Neural cell (in vitro differentiated cells): ENCODE data around the gene RC3H1. TPM values are rescaled to one million over a fixed set of nuclear protein-coding genes. Genes with fewer than 3 reads are reported as not detected.

Experiments used
- H2AFZ ChIP-seq: fragments of 200-600, 300-800 bp; sonication (generic), shearing (Covaris generic); 2 replicates; pipeline ENCODE4 v1.6.0; 2014; ENCODE audit warnings: low read depth, mild to moderate bottlenecking, antibody characterized with exemption, low read length, moderate library complexity
- H3F3A ChIP-seq: fragments of 200-600 bp; shearing (Covaris generic); 2 replicates; pipeline ENCODE4 v1.6.1; 2016; ENCODE audit warnings: mild to moderate bottlenecking, moderate library complexity, mixed read lengths, antibody characterized with exemption, low read length; ENCODE audit not compliant: insufficient read depth, poor library complexity, severe bottlenecking
- H3K27ac ChIP-seq: fragments of 200-600, 300-800 bp; sonication (generic), shearing (Covaris generic); 2 replicates; pipeline ENCODE4 v1.5.1; 2014; ENCODE audit warnings: mild to moderate bottlenecking, low read length, moderate library complexity
- H3K27me3 ChIP-seq: fragments of 300-800, 200-600 bp; sonication (generic), shearing (Covaris generic); 2 replicates; pipeline ENCODE4 v1.6.0; 2014; ENCODE audit warnings: mild to moderate bottlenecking, low read depth, low read length, moderate library complexity; ENCODE audit not compliant: insufficient read depth
- H3K36me3 ChIP-seq: fragments of 300-800, 200-600 bp; sonication (generic), shearing (Covaris generic); 2 replicates; pipeline ENCODE4 v1.5.1; 2014; ENCODE audit warnings: mild to moderate bottlenecking, antibody characterized with exemption, low read length, moderate library complexity; ENCODE audit not compliant: insufficient read depth
- H3K4me2 ChIP-seq: fragments of 300-800, 200-600 bp; sonication (generic), shearing (Covaris generic); 2 replicates; pipeline ENCODE4 v1.6.0; 2014; ENCODE audit warnings: mild to moderate bottlenecking, low read length
- H3K4me3 ChIP-seq: fragments of 300-800, 200-600 bp; sonication (generic), shearing (Covaris generic); 2 replicates; pipeline ENCODE4 v1.5.1; 2014; ENCODE audit warnings: mild to moderate bottlenecking, low read length, moderate library complexity
- H3K79me2 ChIP-seq: fragments of 200-600 bp; shearing (Covaris generic); replicated peaks from 2 replicates; pipeline ENCODE4 v1.6.0; 2014; ENCODE audit warnings: mild to moderate bottlenecking, low read length, moderate library complexity; ENCODE audit not compliant: insufficient read depth
- H3K9ac ChIP-seq: fragments of 300-800, 200-600 bp; sonication (generic), shearing (Covaris generic); 2 replicates; pipeline ENCODE4 v1.6.1; 2016; ENCODE audit warnings: mild to moderate bottlenecking, low read length, mixed read lengths
- H3K9me2 ChIP-seq: fragments of 200-600 bp; shearing (Covaris generic); 2 replicates; pipeline ENCODE4 v1.6.1; 2016; ENCODE audit warnings: mild to moderate bottlenecking, low read length, mixed read lengths; ENCODE audit not compliant: insufficient read depth
- H3K9me3 ChIP-seq: fragments of 200-600, 300-800 bp; sonication (generic), shearing (Covaris generic); 2 replicates; pipeline ENCODE4 v1.6.1; 2016; ENCODE audit warnings: mild to moderate bottlenecking, mixed run types, low read length, moderate library complexity, mixed read lengths
- H4K20me1 ChIP-seq: fragments of 200-600 bp; shearing (Covaris generic); 2 replicates; pipeline ENCODE4 v1.6.1; 2016; ENCODE audit warnings: mild to moderate bottlenecking, mixed run types; ENCODE audit not compliant: insufficient read depth
- CTCF ChIP-seq: fragments of 450-650 bp; IDR thresholded peaks from 2 replicates; pipeline ENCODE4 v1.5.1; 2014; ENCODE audit warnings: antibody characterized with exemption, mild to moderate bottlenecking, moderate library complexity; ENCODE audit not compliant: poor library complexity, severe bottlenecking
- EP300 ChIP-seq: fragments of 450-650 bp; conservative IDR thresholded peaks from 2 replicates; pipeline ENCODE4 v1.6.1; 2014; ENCODE audit warnings: antibody characterized with exemption, mild to moderate bottlenecking, moderate library complexity; ENCODE audit not compliant: poor library complexity, severe bottlenecking
- EZH2 ChIP-seq: fragments of 200-600, 300-800 bp; shearing (Covaris generic), sonication (generic); IDR thresholded peaks from 2 replicates; pipeline ENCODE4 v1.6.1; 2014; ENCODE audit warnings: antibody characterized with exemption, low read length, borderline replicate concordance, mild to moderate bottlenecking; ENCODE audit not compliant: insufficient read depth, poor library complexity, severe bottlenecking
- MXI1 ChIP-seq: fragments of 450-650 bp; conservative IDR thresholded peaks from 2 replicates; pipeline ENCODE4 v1.6.1; 2014; ENCODE audit warnings: antibody characterized with exemption, mild to moderate bottlenecking; ENCODE audit not compliant: poor library complexity, severe bottlenecking
- POLR2AphosphoS5 ChIP-seq: IDR thresholded peaks from 2 replicates; pipeline ENCODE4 v1.6.1; 2012
- RAD21 ChIP-seq: fragments of 450-650 bp; conservative IDR thresholded peaks from 2 replicates; pipeline ENCODE4 v1.6.1; 2014; ENCODE audit warnings: antibody characterized with exemption, mild to moderate bottlenecking, moderate library complexity
- REST ChIP-seq: IDR thresholded peaks from 2 replicates; pipeline ENCODE4 v1.6.1; 2012; ENCODE audit warnings: borderline replicate concordance
- SMC3 ChIP-seq: fragments of 450-650 bp; conservative IDR thresholded peaks from 2 replicates; pipeline ENCODE4 v1.6.1; 2014; ENCODE audit warnings: antibody characterized with exemption, mild to moderate bottlenecking, moderate library complexity; ENCODE audit not compliant: poor library complexity
- TAF1 ChIP-seq: IDR thresholded peaks from 2 replicates; pipeline ENCODE4 v1.6.1; 2012; ENCODE audit warnings: low read depth
- polyA plus RNA-seq: library from polyadenylated mRNA; depleted of rRNA; stranded (reverse); fragments of >200 nt; gene quantifications from 2 replicates; pipeline ENCODE4 v1.2.3, GENCODE V29; 2014

Gene RC3H1
- polyA plus RNA-seq, 1 donor from 2014 or later = 12.8 TPM

GRCh38 chr1:174051956-174052355 lies 29.8 kb upstream of the RC3H1 start:
- Histone ChIP-seq H3K79me2 (no peaks in the 10 kb centered on the region), H3F3A (no peaks in the 10 kb centered on the region), H3K9me3 (no peaks in the 10 kb centered on the region), H3K4me3 (no peak overlapping the region), H3K4me2 (no peak overlapping the region), H4K20me1 (no peaks in the 10 kb centered on the region), H3K27ac (no peak overlapping the region), H3K9ac (no peak overlapping the region), H3K27me3 (no peaks in the 10 kb centered on the region), H3K36me3 (no peaks in the 10 kb centered on the region), H2AFZ (no peak overlapping the region), H3K9me2 (no peaks in the 10 kb centered on the region)
- TF ChIP-seq CTCF = no peak
- TF ChIP-seq MXI1 = no peak
- TF ChIP-seq SMC3 = no peak
- no peak for TF ChIP-seq EP300
- TF ChIP-seq POLR2AphosphoS5 = no peak
- no peak for TF ChIP-seq EZH2
- TF ChIP-seq REST = no peak

GRCh38 chr1:174049514-174049913 lies 27.4 kb upstream of the RC3H1 start:
- no peaks in the 10 kb centered on the region for H3K9me3 ChIP-seq
- no peaks in the 10 kb centered on the region for H3K27me3 ChIP-seq
- H3K4me3 ChIP-seq = no peak overlapping the region
- H3K9me2 ChIP-seq = no peaks in the 10 kb centered on the region
- H3K27ac ChIP-seq = no peak overlapping the region
- H2AFZ ChIP-seq = no peak overlapping the region
- H4K20me1 ChIP-seq = no peaks in the 10 kb centered on the region
- no peak overlapping the region for H3K4me2 ChIP-seq
- H3K36me3 ChIP-seq = no peaks in the 10 kb centered on the region
- no peak overlapping the region for H3K9ac ChIP-seq
- no peaks in the 10 kb centered on the region for H3K79me2 ChIP-seq
- TF ChIP-seq POLR2AphosphoS5 (no peak), TAF1 (no peak), MXI1 (no peak), SMC3 (no peak), CTCF (no peak), RAD21 (no peak), REST (no peak), EZH2 (no peak), EP300 (no peak)
- no peaks in the 10 kb centered on the region for H3F3A ChIP-seq
